CD4-positive, alpha-beta memory T cell (primary cell): Measurements from ENCODE around the gene ECE2. TPM values are rescaled to one million over a fixed set of nuclear protein-coding genes. Genes with fewer than 3 reads are reported as not detected.

Experiments
- CTCF ChIA-PET: fragments of 350-600 bp; sonication (Branson Sonifier 250); formaldehyde crosslinking; loops from one replicate; lab custom pipeline; 2021; ENCODE audit warnings: inconsistent platforms; ENCODE audit not compliant: partially characterized antibody; lab: Charles Lee
- POLR2A ChIA-PET: fragments of 350-600 bp; sonication (Branson Sonifier 250); formaldehyde crosslinking; loops from one replicate; lab custom pipeline; 2021; ENCODE audit not compliant: partially characterized antibody; lab: Charles Lee
- DNase-seq, 5 donors: peaks; one replicate each; pipeline versions ENCODE4 v3.0.0 to v3.0.0-alpha.2; 2020 to 2022; ENCODE audit warnings: mixed read lengths in 1 of 5
- H3K27ac ChIP-seq: one replicate; pipeline ENCODE4 v1.7.0; 2013; ENCODE audit warnings: low read depth, low read length
- H3K27me3 ChIP-seq: 2 replicates; pipeline ENCODE4 v1.7.0; 2013; ENCODE audit warnings: mild to moderate bottlenecking, low read length, moderate library complexity; ENCODE audit not compliant: insufficient read depth
- H3K36me3 ChIP-seq: 2 replicates; pipeline ENCODE4 v1.7.0; 2013; ENCODE audit warnings: mild to moderate bottlenecking, low read length, moderate library complexity; ENCODE audit not compliant: insufficient read depth
- H3K4me1 ChIP-seq: 2 replicates; pipeline ENCODE4 v1.7.0; 2013; ENCODE audit warnings: mild to moderate bottlenecking, low read length, moderate library complexity; ENCODE audit not compliant: insufficient read depth
- H3K4me3 ChIP-seq, 2 donors: one replicate each; pipeline ENCODE4 v1.7.0; 2013; ENCODE audit warnings: low read length in 2 of 2, mild to moderate bottlenecking in 1 of 2
- H3K9me3 ChIP-seq, 2 donors: one replicate each; pipeline ENCODE4 v1.7.0; 2013; ENCODE audit warnings: low read length in 2 of 2, control low read depth in 1 of 2; ENCODE audit not compliant: control insufficient read depth in 1 of 2
- H3K27ac Mint-ChIP-seq, 7 donors: one replicate each; pipeline ENCODE4 v1.8.0; 2020 to 2021; ENCODE audit warnings: mixed read lengths in 7 of 7, mild to moderate bottlenecking in 6 of 7, inconsistent platforms in 3 of 7, moderate library complexity in 3 of 7
- H3K27me3 Mint-ChIP-seq, 2 donors: one replicate each; pipeline ENCODE4 v1.8.0; 2020 to 2021; ENCODE audit warnings: mixed read lengths in 2 of 2
- H3K36me3 Mint-ChIP-seq, 2 donors: one replicate each; pipeline ENCODE4 v1.8.0; 2020 to 2021; ENCODE audit warnings: mixed read lengths in 2 of 2, inconsistent platforms in 1 of 2, mild to moderate bottlenecking in 1 of 2
- H3K4me1 Mint-ChIP-seq, 4 donors: one replicate each; pipeline ENCODE4 v1.8.0; 2020 to 2021; ENCODE audit warnings: mixed read lengths in 4 of 4, mild to moderate bottlenecking in 1 of 4
- H3K4me3 Mint-ChIP-seq, 8 donors: one replicate each; pipeline ENCODE4 v1.8.0; 2020 to 2021; ENCODE audit warnings: mixed read lengths in 8 of 8, mild to moderate bottlenecking in 7 of 8, moderate library complexity in 6 of 8, inconsistent platforms in 3 of 8
- H3K9me3 Mint-ChIP-seq, 8 donors: one replicate each; pipeline ENCODE4 v1.8.0; 2020 to 2021; ENCODE audit warnings: mixed read lengths in 8 of 8, mild to moderate bottlenecking in 5 of 8, inconsistent platforms in 3 of 8, moderate library complexity in 1 of 8
- intact Hi-C: fragments of 100-400 bp; cut with micrococcal nuclease; formaldehyde crosslinking; loops from one replicate; pipeline ENCODE4 v1.15.1; 2023
- polyA plus RNA-seq, 2 donors: library from polyadenylated mRNA; unstranded; fragments of 300-500 nt; fragmentation: Illumina TruSeq; gene quantifications; one replicate each; pipeline ENCODE4 v1.2.3, GENCODE V29; 2021
- total RNA-seq, 2 experiments: library from RNA; stranded (reverse); gene quantifications; one replicate each; pipeline ENCODE4 v1.2.3, GENCODE V29; 2021

Gene ECE2
- total and polyA plus RNA-seq, 4 experiments from 2014 or later = not detected

DNA sequence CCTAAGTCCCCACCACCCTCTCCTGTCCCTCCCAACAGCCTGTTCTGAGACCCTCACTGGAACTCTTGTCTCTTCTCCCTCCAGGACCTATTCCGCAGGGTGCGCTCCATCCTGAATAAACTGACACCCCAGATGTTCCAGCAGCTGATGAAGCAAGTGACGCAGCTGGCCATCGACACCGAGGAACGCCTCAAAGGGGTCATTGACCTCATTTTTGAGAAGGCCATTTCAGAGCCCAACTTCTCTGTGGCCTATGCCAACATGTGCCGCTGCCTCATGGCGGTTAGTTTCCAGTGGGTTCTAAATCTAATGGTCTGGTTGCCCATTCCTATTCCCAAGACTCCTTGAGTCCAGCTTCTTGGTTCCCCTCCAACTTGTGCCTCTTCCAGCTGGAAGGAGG is 47.9 kb downstream of the ECE2 start:
- peaks cover 2 to 10% (median 4%) of the 10 kb centered on the region in 4 donors for H3K4me1 Mint-ChIP-seq
- peaks cover 0 to 2% (median 0%) of the 10 kb centered on the region in 8 donors for H3K9me3 Mint-ChIP-seq
- no peak overlapping the region for H3K27ac ChIP-seq
- H3K27ac Mint-ChIP-seq = peak overlapping the region in 1 of 7 donors; percentile 51
- peaks cover 74 to 91% of the 10 kb centered on the region in 2 donors for H3K36me3 Mint-ChIP-seq
- intact Hi-C loops = no loop called here
- H3K36me3 ChIP-seq = peaks cover 90% of the 10 kb centered on the region
- H3K27me3 ChIP-seq = no peaks in the 10 kb centered on the region
- H3K4me3 ChIP-seq = no peak overlapping the region
- no peaks in the 10 kb centered on the region for H3K9me3 ChIP-seq
- no peaks in the 10 kb centered on the region for H3K27me3 Mint-ChIP-seq
- CTCF ChIA-PET = no interaction called here
- H3K4me1 ChIP-seq = peaks cover 4% of the 10 kb centered on the region
- H3K4me3 Mint-ChIP-seq = no peak overlapping the region
- POLR2A ChIA-PET = no interaction called here
- no peak for DNase-seq

DNA sequence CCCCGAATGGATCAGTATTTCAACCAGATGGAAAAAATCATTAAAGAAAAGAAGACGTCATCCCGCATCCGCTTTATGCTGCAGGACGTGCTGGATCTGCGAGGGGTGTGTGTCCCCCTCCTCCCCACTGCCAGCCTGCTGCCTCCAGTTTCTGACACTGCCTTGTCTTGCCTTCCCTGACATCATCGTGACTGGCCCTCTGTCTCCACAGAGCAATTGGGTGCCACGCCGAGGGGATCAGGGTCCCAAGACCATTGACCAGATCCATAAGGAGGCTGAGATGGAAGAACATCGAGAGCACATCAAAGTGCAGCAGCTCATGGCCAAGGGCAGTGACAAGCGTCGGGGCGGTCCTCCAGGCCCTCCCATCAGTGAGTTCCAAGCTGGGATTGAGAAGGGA is 49.4 kb downstream of the ECE2 start:
- Mint-ChIP-seq H3K27ac (peak overlapping the region in 1 of 7 donors; percentile 17), H3K27me3 (no peaks in the 10 kb centered on the region), H3K36me3 (peaks cover 83 to 94% of the 10 kb centered on the region in 2 donors), H3K4me1 (peaks cover 0 to 5% (median under 1%) of the 10 kb centered on the region in 4 donors), H3K4me3 (no peak overlapping the region), H3K9me3 (peaks cover 0 to 2% (median 0%) of the 10 kb centered on the region in 8 donors)
- DNase-seq = no peak
- Histone ChIP-seq H3K9me3 (no peaks in the 10 kb centered on the region), H3K36me3 (peaks cover 89% of the 10 kb centered on the region), H3K27me3 (no peaks in the 10 kb centered on the region), H3K4me1 (no peaks in the 10 kb centered on the region), H3K4me3 (no peak overlapping the region), H3K27ac (no peak overlapping the region)
- intact Hi-C loops = no loop called here
- ChIA-PET POLR2A (interaction anchor here (0.5 to 3.8 kb wide), 2 partner anchors 9 to 135 kb away, joined by 4 to 19 read pairs; no protein-coding TSS in a partner anchor), CTCF (no interaction called here)

DNA sequence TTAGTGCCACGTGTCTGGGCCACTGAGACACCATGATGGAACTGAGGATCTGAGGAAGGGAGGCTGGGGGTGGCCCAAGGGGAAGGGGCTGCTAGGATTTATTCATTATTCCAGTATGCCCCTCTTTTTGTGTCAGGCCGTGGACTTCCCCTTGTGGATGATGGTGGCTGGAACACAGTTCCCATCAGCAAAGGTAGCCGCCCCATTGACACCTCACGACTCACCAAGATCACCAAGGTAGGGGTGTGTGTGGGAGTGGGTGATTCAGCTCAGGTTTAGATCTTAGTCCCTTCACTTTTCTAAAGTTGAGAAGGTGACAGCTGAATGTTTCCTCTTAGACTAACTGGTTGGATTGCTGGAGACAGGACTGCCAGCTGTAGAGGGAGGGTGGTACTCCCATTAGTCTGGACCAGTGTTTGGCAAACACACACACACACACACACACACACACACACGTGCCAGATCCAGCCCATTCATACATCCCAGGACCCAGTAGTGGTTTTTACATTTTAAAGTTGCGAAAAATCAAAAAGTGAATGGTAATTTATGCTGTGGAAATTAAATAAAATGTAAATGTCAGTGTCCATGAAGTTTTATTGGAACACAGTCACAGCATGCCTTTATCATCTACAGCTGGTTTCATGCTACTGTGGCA is 50.0 kb downstream of the ECE2 start:
- Mint-ChIP-seq H3K27ac (peak overlapping the region in 2 of 7 donors; percentile 17 to 51), H3K36me3 (peaks cover 82 to 92% of the 10 kb centered on the region in 2 donors), H3K9me3 (peaks cover 0 to 2% (median 0%) of the 10 kb centered on the region in 8 donors), H3K4me1 (peaks cover 0 to 5% (median under 1%) of the 10 kb centered on the region in 4 donors), H3K27me3 (no peaks in the 10 kb centered on the region), H3K4me3 (no peak overlapping the region)
- Histone ChIP-seq H3K27ac (no peak overlapping the region), H3K4me1 (no peaks in the 10 kb centered on the region), H3K36me3 (peaks cover 84% of the 10 kb centered on the region), H3K9me3 (no peaks in the 10 kb centered on the region), H3K27me3 (no peaks in the 10 kb centered on the region), H3K4me3 (no peak overlapping the region)
- intact Hi-C loops = no loop called here
- no peak for DNase-seq
- CTCF ChIA-PET = no interaction called here
- POLR2A ChIA-PET = interaction anchor here (3.8 kb wide), 1 partner anchor 9 kb away, joined by 19 read pairs; no protein-coding TSS in a partner anchor

DNA sequence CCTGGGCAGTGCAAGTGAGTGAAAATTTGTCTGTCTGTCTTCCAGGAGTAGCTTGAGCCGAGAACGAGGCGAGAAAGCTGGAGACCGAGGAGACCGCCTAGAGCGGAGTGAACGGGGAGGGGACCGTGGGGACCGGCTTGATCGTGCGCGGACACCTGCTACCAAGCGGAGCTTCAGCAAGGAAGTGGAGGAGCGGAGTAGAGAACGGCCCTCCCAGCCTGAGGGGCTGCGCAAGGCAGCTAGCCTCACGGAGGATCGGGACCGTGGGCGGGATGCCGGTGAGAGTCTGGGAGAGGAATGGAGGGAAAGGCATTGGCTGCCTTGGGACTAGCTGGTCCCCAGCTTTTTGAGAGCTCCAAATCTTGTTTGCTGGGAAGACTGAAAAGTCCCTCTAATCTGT is 51.3 kb downstream of the ECE2 start:
- peaks cover 84% of the 10 kb centered on the region for H3K36me3 ChIP-seq
- POLR2A ChIA-PET = interaction anchor here (1.3 to 3.8 kb wide), 2 partner anchors 10 to 11 kb away, joined by 3 to 19 read pairs; partner anchors contain the start of gene FAM131A

DNA sequence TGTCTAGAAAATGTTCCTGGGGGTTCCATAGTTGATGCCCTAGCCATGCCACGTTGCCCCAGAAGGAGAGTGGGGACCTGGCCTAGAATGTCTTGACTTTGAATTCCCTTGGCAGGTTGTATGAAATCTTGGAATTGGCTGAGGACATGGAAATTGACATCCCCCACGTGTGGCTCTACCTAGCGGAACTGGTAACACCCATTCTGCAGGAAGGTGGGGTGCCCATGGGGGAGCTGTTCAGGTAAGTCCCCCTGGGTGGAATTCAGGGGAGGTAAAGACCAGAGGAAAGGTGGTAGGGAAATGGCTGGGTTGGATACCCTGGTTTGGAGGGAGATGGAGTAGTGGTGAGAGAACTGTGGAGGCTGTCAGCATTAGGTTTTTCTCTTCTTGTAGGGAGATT is 52.7 kb downstream of the ECE2 start:
- Histone ChIP-seq H3K27ac (no peak overlapping the region), H3K36me3 (peaks cover 84% of the 10 kb centered on the region), H3K4me3 (no peak overlapping the region), H3K9me3 (no peaks in the 10 kb centered on the region), H3K4me1 (no peaks in the 10 kb centered on the region), H3K27me3 (no peaks in the 10 kb centered on the region)
- Mint-ChIP-seq H3K27ac (peak overlapping the region in 2 of 7 donors; percentile 63 to 75), H3K27me3 (no peaks in the 10 kb centered on the region), H3K4me1 (peaks cover 2 to 7% (median 5%) of the 10 kb centered on the region in 4 donors), H3K9me3 (peaks cover 0 to 2% (median 0%) of the 10 kb centered on the region in 8 donors), H3K4me3 (no peak overlapping the region), H3K36me3 (peaks cover 84 to 92% of the 10 kb centered on the region in 2 donors)
- POLR2A ChIA-PET = no interaction called here
- intact Hi-C loops = no loop called here
- DNase-seq = no peak
- CTCF ChIA-PET = no interaction called here

More for the DNA sequence above, 51.3 kb downstream of the ECE2 start:
- H3K9me3 ChIP-seq = no peaks in the 10 kb centered on the region
- no peak overlapping the region for H3K4me3 ChIP-seq
- no peak for DNase-seq
- Mint-ChIP-seq H3K36me3 (peaks cover 82 to 93% of the 10 kb centered on the region in 2 donors), H3K4me3 (no peak overlapping the region), H3K27me3 (no peaks in the 10 kb centered on the region), H3K4me1 (peaks cover 0 to 5% (median under 1%) of the 10 kb centered on the region in 4 donors), H3K27ac (peak overlapping the region in 2 of 7 donors; percentile 43 to 69), H3K9me3 (peaks cover 0 to 2% (median 0%) of the 10 kb centered on the region in 8 donors)
- H3K4me1 ChIP-seq = no peaks in the 10 kb centered on the region
- CTCF ChIA-PET = interaction anchor here (0.8 kb wide), 1 partner anchor 26 kb away, joined by 3 read pairs; no protein-coding TSS in a partner anchor
- no peaks in the 10 kb centered on the region for H3K27me3 ChIP-seq
- intact Hi-C loops = no loop called here
- H3K27ac ChIP-seq = no peak overlapping the region

DNA sequence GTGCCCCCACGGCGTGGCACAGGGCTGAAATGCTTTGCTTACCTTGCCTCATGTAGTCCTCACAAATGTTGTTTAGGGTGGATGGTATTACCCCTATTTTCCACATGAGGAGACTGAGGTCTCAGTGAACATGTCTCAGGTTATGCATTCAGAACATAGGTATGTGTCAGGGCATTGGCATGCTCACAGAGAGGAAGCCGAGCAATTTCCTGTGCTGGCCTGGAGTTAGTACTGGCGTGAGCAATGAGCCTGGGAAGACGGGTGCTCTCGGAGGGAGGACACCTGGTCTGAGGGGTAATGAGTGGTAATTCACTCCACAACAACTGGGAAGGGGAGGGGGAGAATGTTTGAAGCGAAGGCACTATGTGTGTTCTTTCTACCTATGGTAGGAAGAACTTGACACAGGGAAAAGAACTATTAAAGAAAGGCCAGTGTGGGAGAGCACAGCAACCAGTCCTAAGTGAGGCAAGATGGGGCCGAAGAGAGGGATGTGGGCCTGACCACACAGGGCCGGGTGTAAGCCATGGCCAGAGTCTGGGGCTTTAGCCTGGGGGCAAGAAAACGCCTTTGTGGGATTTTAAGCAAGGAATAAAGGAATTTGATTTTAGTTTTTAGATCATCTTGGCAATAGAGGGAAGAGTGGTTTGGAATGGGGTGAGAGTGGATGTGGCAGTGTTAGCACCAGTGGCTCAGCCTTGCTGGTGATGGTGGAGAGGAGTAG is 56.7 kb downstream of the ECE2 start:
- no peak for DNase-seq
- H3K4me1 Mint-ChIP-seq = peaks cover 16 to 39% (median 20%) of the 10 kb centered on the region in 4 donors
- POLR2A ChIA-PET = no interaction called here
- H3K4me3 Mint-ChIP-seq = no peak overlapping the region
- H3K9me3 Mint-ChIP-seq = no peaks in the 10 kb centered on the region
- peaks cover 20% of the 10 kb centered on the region for H3K4me1 ChIP-seq
- no peak overlapping the region for H3K27ac ChIP-seq
- no peak overlapping the region for H3K4me3 ChIP-seq
- H3K9me3 ChIP-seq = no peaks in the 10 kb centered on the region
- no peaks in the 10 kb centered on the region for H3K27me3 ChIP-seq
- H3K27me3 Mint-ChIP-seq = no peaks in the 10 kb centered on the region
- CTCF ChIA-PET = interaction anchor here (1.2 to 1.5 kb wide), 2 partner anchors 21 to 39 kb away, joined by 5 to 6 read pairs; no protein-coding TSS in a partner anchor
- H3K36me3 ChIP-seq = peaks cover 49% of the 10 kb centered on the region
- peaks cover 58 to 75% of the 10 kb centered on the region in 2 donors for H3K36me3 Mint-ChIP-seq
- intact Hi-C loops = no loop called here
- H3K27ac Mint-ChIP-seq = peak overlapping the region; percentile 88 to 99 (median 94)

DNA sequence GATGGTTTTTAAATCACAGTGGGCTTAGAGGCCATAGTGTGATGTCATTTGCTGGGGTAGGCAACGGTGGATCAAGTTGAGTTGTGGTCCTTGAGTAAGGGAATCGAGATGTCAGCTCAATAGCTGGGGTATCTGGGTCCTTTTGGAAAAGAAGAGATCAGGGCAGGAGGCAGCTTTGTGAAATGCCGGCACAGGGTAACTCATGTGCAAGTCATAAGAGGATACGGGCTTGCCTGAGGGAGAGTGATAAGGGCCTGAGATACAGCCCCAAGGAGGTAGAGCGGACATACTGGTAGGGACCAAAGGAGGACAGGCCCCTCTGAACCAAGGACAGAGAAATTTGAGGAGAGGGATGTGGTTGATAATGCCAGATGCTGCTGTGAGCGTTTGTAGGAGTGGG is 57.4 kb downstream of the ECE2 start:
- H3K4me1 Mint-ChIP-seq = peaks cover 22 to 45% (median 26%) of the 10 kb centered on the region in 4 donors

More for the DNA sequence above, 57.4 kb downstream of the ECE2 start:
- Mint-ChIP-seq H3K27me3 (no peaks in the 10 kb centered on the region), H3K36me3 (peaks cover 53 to 68% of the 10 kb centered on the region in 2 donors), H3K27ac (peak overlapping the region; percentile 88 to 99 (median 98)), H3K9me3 (no peaks in the 10 kb centered on the region), H3K4me3 (no peak overlapping the region)
- no peak for DNase-seq
- no peak overlapping the region for H3K4me3 ChIP-seq
- peaks cover 20% of the 10 kb centered on the region for H3K4me1 ChIP-seq
- intact Hi-C loops = no loop called here
- no peaks in the 10 kb centered on the region for H3K27me3 ChIP-seq
- no peaks in the 10 kb centered on the region for H3K9me3 ChIP-seq
- ChIA-PET POLR2A (no interaction called here), CTCF (interaction anchor here (1.2 kb wide), 1 partner anchor 21 kb away, joined by 6 read pairs; no protein-coding TSS in a partner anchor)
- H3K36me3 ChIP-seq = peaks cover 42% of the 10 kb centered on the region
- peak overlapping the region; percentile 30 for H3K27ac ChIP-seq
